H1 (cell line): ENCODE results near the gene ENTREP3. TPM values are rescaled to one million over a fixed set of nuclear protein-coding genes. Genes with fewer than 3 reads are reported as not detected.

ENCODE experiments used
- JUND ChIP-seq: IDR thresholded peaks from 2 replicates; pipeline ENCODE4 v1.6.1; 2011; ENCODE audit warnings: mild to moderate bottlenecking, improper control_type of control experiment, low read length
- MAX ChIP-seq: IDR thresholded peaks from 2 replicates; pipeline ENCODE4 v1.6.1; 2012; ENCODE audit warnings: inconsistent platforms
- POLR2A ChIP-seq, 2 experiments: IDR thresholded peaks; 1 replicate in 1 of 2; 2 replicates in 1 of 2; pipeline ENCODE4 v1.6.1; 2011; ENCODE audit warnings: low read depth in 2 of 2, low read length in 2 of 2, mild to moderate bottlenecking in 2 of 2; ENCODE audit errors: control extremely low read depth in 1 of 2
- RBBP5 ChIP-seq: IDR thresholded peaks from 2 replicates; pipeline ENCODE4 v1.7.1; 2012; ENCODE audit warnings: low read depth, mild to moderate bottlenecking, inconsistent platforms, low read length, moderate library complexity, borderline replicate concordance
- RFX5 ChIP-seq: IDR thresholded peaks from 2 replicates; pipeline ENCODE4 v1.6.1; 2011; ENCODE audit warnings: low read depth, low read length, improper control_type of control experiment, borderline replicate concordance
- SIN3A ChIP-seq, 2 experiments: IDR thresholded peaks in 1 of 2; conservative IDR thresholded peaks in 1 of 2; 2 replicates each; pipeline ENCODE4 v1.6.1; 2011 to 2012; ENCODE audit warnings: low read length in 2 of 2, improper control_type of control experiment in 1 of 2, low read depth in 1 of 2, mild to moderate bottlenecking in 1 of 2
- SP1 ChIP-seq: IDR thresholded peaks from 2 replicates; pipeline ENCODE4 v1.6.1; 2011; ENCODE audit warnings: low read depth, low read length
- SUZ12 ChIP-seq: fragments of 200-600 bp; sonication (generic); IDR thresholded peaks from 2 replicates; pipeline ENCODE4 v1.6.1; 2012; ENCODE audit warnings: mild to moderate bottlenecking, inconsistent platforms, low read length, moderate library complexity, mixed read lengths
- TAF7 ChIP-seq: optimal IDR thresholded peaks from 2 replicates; pipeline ENCODE3; 2011; ENCODE audit warnings: low read depth, mild to moderate bottlenecking, inconsistent platforms, low read length, moderate library complexity, borderline replicate concordance
- polyA plus RNA-seq, 7 experiments: library from polyadenylated mRNA; depleted of rRNA in 3 of 7; stranded (reverse) in 5 of 7; unstranded in 2 of 7; fragments of >200 nt in 5 of 7; fragments of 200-250 nt in 2 of 7; gene quantifications; 1 replicate in 5 of 7; 2 replicates in 1 of 7; 4 replicates in 1 of 7; pipeline versions ENCODE4 v1.2.1 to v1.2.3, GENCODE V29; 2011 to 2013; ENCODE audit warnings: missing spikeins in 2 of 7, mixed read lengths in 2 of 7
- total RNA-seq: library from RNA; stranded (reverse); fragmentation: NEBNext Ultra II Directional; extraction: Animal tissue kit (Norgen Biotek cat#: 25700); gene quantifications from 2 replicates; pipeline ENCODE4 v1.2.1, GENCODE V29; 2021
- TF ChIP-seq, protein P1 (sequence below): fragments of 300-600 bp; sonication (generic); IDR thresholded peaks from 2 replicates; pipeline ENCODE4 v1.7.1; 2012; ENCODE audit warnings: low read length, moderate library complexity, mild to moderate bottlenecking, inconsistent platforms; ENCODE audit not compliant: insufficient replicate concordance

Gene ENTREP3
- total and polyA plus RNA-seq, 2 of the 8 experiments (the other 6 are each of a cell fraction or from before 2014, with no cell fraction given), result 22.8 to 52.2 TPM

- TF ChIP-seq, protein P1, sequence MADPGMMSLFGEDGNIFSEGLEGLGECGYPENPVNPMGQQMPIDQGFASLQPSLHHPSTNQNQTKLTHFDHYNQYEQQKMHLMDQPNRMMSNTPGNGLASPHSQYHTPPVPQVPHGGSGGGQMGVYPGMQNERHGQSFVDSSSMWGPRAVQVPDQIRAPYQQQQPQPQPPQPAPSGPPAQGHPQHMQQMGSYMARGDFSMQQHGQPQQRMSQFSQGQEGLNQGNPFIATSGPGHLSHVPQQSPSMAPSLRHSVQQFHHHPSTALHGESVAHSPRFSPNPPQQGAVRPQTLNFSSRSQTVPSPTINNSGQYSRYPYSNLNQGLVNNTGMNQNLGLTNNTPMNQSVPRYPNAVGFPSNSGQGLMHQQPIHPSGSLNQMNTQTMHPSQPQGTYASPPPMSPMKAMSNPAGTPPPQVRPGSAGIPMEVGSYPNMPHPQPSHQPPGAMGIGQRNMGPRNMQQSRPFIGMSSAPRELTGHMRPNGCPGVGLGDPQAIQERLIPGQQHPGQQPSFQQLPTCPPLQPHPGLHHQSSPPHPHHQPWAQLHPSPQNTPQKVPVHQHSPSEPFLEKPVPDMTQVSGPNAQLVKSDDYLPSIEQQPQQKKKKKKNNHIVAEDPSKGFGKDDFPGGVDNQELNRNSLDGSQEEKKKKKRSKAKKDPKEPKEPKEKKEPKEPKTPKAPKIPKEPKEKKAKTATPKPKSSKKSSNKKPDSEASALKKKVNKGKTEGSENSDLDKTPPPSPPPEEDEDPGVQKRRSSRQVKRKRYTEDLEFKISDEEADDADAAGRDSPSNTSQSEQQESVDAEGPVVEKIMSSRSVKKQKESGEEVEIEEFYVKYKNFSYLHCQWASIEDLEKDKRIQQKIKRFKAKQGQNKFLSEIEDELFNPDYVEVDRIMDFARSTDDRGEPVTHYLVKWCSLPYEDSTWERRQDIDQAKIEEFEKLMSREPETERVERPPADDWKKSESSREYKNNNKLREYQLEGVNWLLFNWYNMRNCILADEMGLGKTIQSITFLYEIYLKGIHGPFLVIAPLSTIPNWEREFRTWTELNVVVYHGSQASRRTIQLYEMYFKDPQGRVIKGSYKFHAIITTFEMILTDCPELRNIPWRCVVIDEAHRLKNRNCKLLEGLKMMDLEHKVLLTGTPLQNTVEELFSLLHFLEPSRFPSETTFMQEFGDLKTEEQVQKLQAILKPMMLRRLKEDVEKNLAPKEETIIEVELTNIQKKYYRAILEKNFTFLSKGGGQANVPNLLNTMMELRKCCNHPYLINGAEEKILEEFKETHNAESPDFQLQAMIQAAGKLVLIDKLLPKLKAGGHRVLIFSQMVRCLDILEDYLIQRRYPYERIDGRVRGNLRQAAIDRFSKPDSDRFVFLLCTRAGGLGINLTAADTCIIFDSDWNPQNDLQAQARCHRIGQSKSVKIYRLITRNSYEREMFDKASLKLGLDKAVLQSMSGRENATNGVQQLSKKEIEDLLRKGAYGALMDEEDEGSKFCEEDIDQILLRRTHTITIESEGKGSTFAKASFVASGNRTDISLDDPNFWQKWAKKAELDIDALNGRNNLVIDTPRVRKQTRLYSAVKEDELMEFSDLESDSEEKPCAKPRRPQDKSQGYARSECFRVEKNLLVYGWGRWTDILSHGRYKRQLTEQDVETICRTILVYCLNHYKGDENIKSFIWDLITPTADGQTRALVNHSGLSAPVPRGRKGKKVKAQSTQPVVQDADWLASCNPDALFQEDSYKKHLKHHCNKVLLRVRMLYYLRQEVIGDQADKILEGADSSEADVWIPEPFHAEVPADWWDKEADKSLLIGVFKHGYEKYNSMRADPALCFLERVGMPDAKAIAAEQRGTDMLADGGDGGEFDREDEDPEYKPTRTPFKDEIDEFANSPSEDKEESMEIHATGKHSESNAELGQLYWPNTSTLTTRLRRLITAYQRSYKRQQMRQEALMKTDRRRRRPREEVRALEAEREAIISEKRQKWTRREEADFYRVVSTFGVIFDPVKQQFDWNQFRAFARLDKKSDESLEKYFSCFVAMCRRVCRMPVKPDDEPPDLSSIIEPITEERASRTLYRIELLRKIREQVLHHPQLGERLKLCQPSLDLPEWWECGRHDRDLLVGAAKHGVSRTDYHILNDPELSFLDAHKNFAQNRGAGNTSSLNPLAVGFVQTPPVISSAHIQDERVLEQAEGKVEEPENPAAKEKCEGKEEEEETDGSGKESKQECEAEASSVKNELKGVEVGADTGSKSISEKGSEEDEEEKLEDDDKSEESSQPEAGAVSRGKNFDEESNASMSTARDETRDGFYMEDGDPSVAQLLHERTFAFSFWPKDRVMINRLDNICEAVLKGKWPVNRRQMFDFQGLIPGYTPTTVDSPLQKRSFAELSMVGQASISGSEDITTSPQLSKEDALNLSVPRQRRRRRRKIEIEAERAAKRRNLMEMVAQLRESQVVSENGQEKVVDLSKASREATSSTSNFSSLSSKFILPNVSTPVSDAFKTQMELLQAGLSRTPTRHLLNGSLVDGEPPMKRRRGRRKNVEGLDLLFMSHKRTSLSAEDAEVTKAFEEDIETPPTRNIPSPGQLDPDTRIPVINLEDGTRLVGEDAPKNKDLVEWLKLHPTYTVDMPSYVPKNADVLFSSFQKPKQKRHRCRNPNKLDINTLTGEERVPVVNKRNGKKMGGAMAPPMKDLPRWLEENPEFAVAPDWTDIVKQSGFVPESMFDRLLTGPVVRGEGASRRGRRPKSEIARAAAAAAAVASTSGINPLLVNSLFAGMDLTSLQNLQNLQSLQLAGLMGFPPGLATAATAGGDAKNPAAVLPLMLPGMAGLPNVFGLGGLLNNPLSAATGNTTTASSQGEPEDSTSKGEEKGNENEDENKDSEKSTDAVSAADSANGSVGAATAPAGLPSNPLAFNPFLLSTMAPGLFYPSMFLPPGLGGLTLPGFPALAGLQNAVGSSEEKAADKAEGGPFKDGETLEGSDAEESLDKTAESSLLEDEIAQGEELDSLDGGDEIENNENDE, result no peak
- no peak for TF ChIP-seq RBBP5
- TF ChIP-seq POLR2A (IDR thresholded peaks at IDR 0.05; ENCODE audit: control extremely low read depth in 1 of 2, low read depth in 2 of 2, low read length in 2 of 2), result no peak; a peak in 2 of 3 replicates
- no peak for TF ChIP-seq JUND
- 0 out of 2 replicates have a peak, but pooled peaks have one; percentile 48 for TF ChIP-seq MAX
- TF ChIP-seq SIN3A (conservative IDR thresholded peaks at IDR 0.05 in 1 of 2, IDR thresholded peaks at IDR 0.05 in 1 of 2; ENCODE audit: low read depth in 1 of 2, low read length in 2 of 2), result peak; percentile 43 to 74; a peak in 2 of 4 replicates
- peak; percentile 59; the same call in 1 of the 2 replicates for TF ChIP-seq SP1
- TF ChIP-seq TAF7, result no peak
- TF ChIP-seq RFX5, result no peak
- TF ChIP-seq SUZ12, result no peak
Observed at GRCh38 chr1:155255243-155256007, at the start of gene ENTREP3 (continued).
